Endothelial cell of umbilical vein (primary cell): ENCODE measurements around the gene LHFPL6.

Experiments used
- CTCF ChIP-seq, 2 donors: IDR thresholded peaks; 1 replicate in 1 of 2; 2 replicates in 1 of 2; pipeline ENCODE4 v1.5.1; 2011; ENCODE audit warnings: low read length in 2 of 2, mild to moderate bottlenecking in 2 of 2, moderate library complexity in 2 of 2, control low read depth in 1 of 2, inconsistent platforms in 1 of 2, low read depth in 1 of 2; ENCODE audit not compliant: insufficient read depth in 1 of 2; ENCODE audit errors: extremely low read depth in 1 of 2
- EZH2 ChIP-seq: IDR thresholded peaks from 2 replicates; pipeline ENCODE4 v1.6.1; 2012; ENCODE audit warnings: borderline replicate concordance, low read depth, mild to moderate bottlenecking, moderate library complexity, low read length, inconsistent platforms; ENCODE audit not compliant: severe bottlenecking
- GATA2 ChIP-seq: IDR thresholded peaks from 2 replicates; pipeline ENCODE4 v1.7.0; 2011; ENCODE audit warnings: low read depth, mild to moderate bottlenecking, moderate library complexity, mixed read lengths, low read length; ENCODE audit not compliant: insufficient read length, insufficient read depth
- JUN ChIP-seq: IDR thresholded peaks from 2 replicates; pipeline ENCODE4 v1.6.1; 2011; ENCODE audit warnings: borderline replicate concordance, low read depth; ENCODE audit not compliant: insufficient read length, insufficient read depth
- MAX ChIP-seq: IDR thresholded peaks from 2 replicates; pipeline ENCODE4 v1.6.1; 2011; ENCODE audit not compliant: insufficient read depth, insufficient read length
- POLR2A ChIP-seq: IDR thresholded peaks from 2 replicates; pipeline ENCODE4 v1.6.1; 2012; ENCODE audit warnings: low read depth, mild to moderate bottlenecking, control low read depth, low read length
- POLR2AphosphoS5 ChIP-seq: IDR thresholded peaks from 2 replicates; pipeline ENCODE4 v1.6.1; 2012; ENCODE audit warnings: low read depth, mild to moderate bottlenecking, control low read depth, low read length, moderate library complexity; ENCODE audit not compliant: insufficient read depth

- TF ChIP-seq CTCF (IDR thresholded peaks at IDR 0.05; ENCODE audit: extremely low read depth in 1 of 2, insufficient read depth in 1 of 2, low read depth in 1 of 2, low read length in 2 of 2) (no peak), EZH2 (no peak), JUN (no peak), POLR2AphosphoS5 (no peak), POLR2A (no peak), MAX (no peak), GATA2 (no peak)
Observed at GRCh38 chr13:39461685-39462266, 141.2 kb downstream of the LHFPL6 start.
